Endothelial cell of umbilical vein (primary cell): ENCODE measurements around the gene MPG. TPM values are rescaled to one million over a fixed set of nuclear protein-coding genes. Genes with fewer than 3 reads are reported as not detected.

Experiments
- BruUV-seq: library from RNA; stranded (reverse); fragments of 400-500 nt; replicated peaks from 2 replicates; lab custom pipeline; 2021; lab: Mats Ljungman, UMichigan
- CTCF ChIA-PET: fragments of 300-600, 350-600 bp; sonication (Branson Sonifier 250); formaldehyde crosslinking; loops from one replicate; lab custom pipeline; 2021; ENCODE audit warnings: antibody characterized with exemption, inconsistent platforms; lab: Charles Lee
- POLR2A ChIA-PET: fragments of 300-600, 350-600 bp; sonication (Branson Sonifier 250); formaldehyde crosslinking; loops from one replicate; lab custom pipeline; 2021; ENCODE audit warnings: antibody characterized with exemption, inconsistent platforms; lab: Charles Lee
- DNase-seq: peaks from one replicate; pipeline ENCODE4 v3.0.0-alpha.2; 2011; ENCODE audit warnings: low read depth, low spot score
- FAIRE-seq: peaks from 2 replicates; lab custom pipeline; 2011; peaks lifted over from hg19 to GRCh38; lab: Jason Lieb, UNC
- H2AFZ ChIP-seq: 2 replicates; pipeline ENCODE4 v1.6.0; 2012; ENCODE audit warnings: low read depth, low read length, control low read depth, inconsistent platforms
- H3K27ac ChIP-seq: 2 replicates; pipeline ENCODE4 v1.5.1; 2011; ENCODE audit warnings: low read depth, mild to moderate bottlenecking, control low read depth, low read length, moderate library complexity; ENCODE audit not compliant: insufficient read depth
- H3K27me3 ChIP-seq, 2 experiments: 2 replicates each; pipeline versions ENCODE4 v1.6.0 to v1.6.1; 2011; ENCODE audit warnings: low read length in 2 of 2, mixed read lengths in 1 of 2; ENCODE audit not compliant: control insufficient read depth in 2 of 2, insufficient read depth in 2 of 2
- H3K36me3 ChIP-seq, 2 experiments: 2 replicates in 1 of 2; 3 replicates in 1 of 2; pipeline ENCODE4 v1.5.1; 2011; ENCODE audit warnings: low read length in 2 of 2, mild to moderate bottlenecking in 1 of 2, moderate library complexity in 1 of 2; ENCODE audit not compliant: control insufficient read depth in 2 of 2, insufficient read depth in 2 of 2; ENCODE audit errors: extremely low read depth in 1 of 2
- H3K4me1 ChIP-seq: 3 replicates; pipeline ENCODE4 v1.5.1; 2011; ENCODE audit warnings: mild to moderate bottlenecking, low read length; ENCODE audit not compliant: control insufficient read depth, insufficient read depth; ENCODE audit errors: extremely low read depth
- H3K4me2 ChIP-seq: 2 replicates; pipeline ENCODE4 v1.6.1; 2011; ENCODE audit warnings: low read length, control low read depth, mixed read lengths; ENCODE audit not compliant: insufficient read depth
- H3K4me3 ChIP-seq, 3 experiments: fragments of 200-600 bp in 1 of 3; sonication (generic), shearing (Covaris generic) in 1 of 3; replicated peaks in 1 of 3; 2 replicates each; pipeline ENCODE4 v1.5.1; 2011 to 2016; ENCODE audit warnings: control low read depth in 3 of 3, low read length in 3 of 3, mild to moderate bottlenecking in 2 of 3, inconsistent platforms in 1 of 3, low read depth in 1 of 3, moderate library complexity in 1 of 3; ENCODE audit not compliant: insufficient read depth in 1 of 3
- H3K79me2 ChIP-seq: 2 replicates; pipeline ENCODE4 v1.6.0; 2012; ENCODE audit warnings: low read length, inconsistent platforms; ENCODE audit not compliant: control insufficient read depth, insufficient read depth
- H3K9ac ChIP-seq: replicated peaks from 2 replicates; pipeline ENCODE3; 2011; ENCODE audit warnings: low read length, control low read depth; ENCODE audit not compliant: insufficient read depth; ENCODE audit errors: extremely low read depth
- H3K9me1 ChIP-seq: replicated peaks from 3 replicates; pipeline ENCODE4 v1.6.0; 2011; ENCODE audit warnings: mild to moderate bottlenecking, low read length; ENCODE audit not compliant: control insufficient read depth, insufficient read depth; ENCODE audit errors: extremely low read depth
- H3K9me3 ChIP-seq: replicated peaks from 2 replicates; pipeline ENCODE4 v1.5.1; 2012; ENCODE audit warnings: low read length, inconsistent platforms; ENCODE audit not compliant: control insufficient read depth, insufficient read depth
- H4K20me1 ChIP-seq: replicated peaks from 2 replicates; pipeline ENCODE3; 2011; ENCODE audit warnings: mild to moderate bottlenecking, low read length; ENCODE audit not compliant: control insufficient read depth, insufficient read depth; ENCODE audit errors: extremely low read depth
- CTCF ChIP-seq, 2 donors: IDR thresholded peaks; 1 replicate in 1 of 2; 2 replicates in 1 of 2; pipeline ENCODE4 v1.5.1; 2011; ENCODE audit warnings: low read length in 2 of 2, mild to moderate bottlenecking in 2 of 2, moderate library complexity in 2 of 2, control low read depth in 1 of 2, inconsistent platforms in 1 of 2, low read depth in 1 of 2; ENCODE audit not compliant: insufficient read depth in 1 of 2; ENCODE audit errors: extremely low read depth in 1 of 2
- EZH2 ChIP-seq: IDR thresholded peaks from 2 replicates; pipeline ENCODE4 v1.6.1; 2012; ENCODE audit warnings: borderline replicate concordance, low read depth, mild to moderate bottlenecking, moderate library complexity, low read length, inconsistent platforms; ENCODE audit not compliant: severe bottlenecking
- FOS ChIP-seq: IDR thresholded peaks from 2 replicates; pipeline ENCODE4 v1.6.1; 2011; ENCODE audit warnings: mild to moderate bottlenecking, low read length, moderate library complexity, borderline replicate concordance; ENCODE audit not compliant: insufficient read depth
- GATA2 ChIP-seq: IDR thresholded peaks from 2 replicates; pipeline ENCODE4 v1.7.0; 2011; ENCODE audit warnings: low read depth, mild to moderate bottlenecking, moderate library complexity, mixed read lengths, low read length; ENCODE audit not compliant: insufficient read length, insufficient read depth
- JUN ChIP-seq: IDR thresholded peaks from 2 replicates; pipeline ENCODE4 v1.6.1; 2011; ENCODE audit warnings: borderline replicate concordance, low read depth; ENCODE audit not compliant: insufficient read length, insufficient read depth
- MAX ChIP-seq: IDR thresholded peaks from 2 replicates; pipeline ENCODE4 v1.6.1; 2011; ENCODE audit not compliant: insufficient read depth, insufficient read length
- MYC ChIP-seq: IDR thresholded peaks from one replicate; pipeline ENCODE4 v1.6.1; 2011; ENCODE audit warnings: mild to moderate bottlenecking, low read depth, low read length
- POLR2A ChIP-seq: IDR thresholded peaks from 2 replicates; pipeline ENCODE4 v1.6.1; 2012; ENCODE audit warnings: low read depth, mild to moderate bottlenecking, control low read depth, low read length
- POLR2AphosphoS5 ChIP-seq: IDR thresholded peaks from 2 replicates; pipeline ENCODE4 v1.6.1; 2012; ENCODE audit warnings: low read depth, mild to moderate bottlenecking, control low read depth, low read length, moderate library complexity; ENCODE audit not compliant: insufficient read depth
- dilution Hi-C: fragments of 300-500 bp; cut with MboI; formaldehyde crosslinking; loops from one replicate; pipeline ENCODE4 v1.15.0; 2019; ENCODE audit warnings: low sequenced_read_pairs; ENCODE audit not compliant: extremely low pct_ligation_motif_present
- intact Hi-C: fragments of 100-400 bp; cut with micrococcal nuclease; formaldehyde crosslinking; loops from one replicate; pipeline ENCODE4 v1.10.0; 2022
- polyA plus RNA-seq, 4 experiments: library from polyadenylated mRNA; depleted of rRNA in 3 of 4; stranded (reverse) in 3 of 4; unstranded in 1 of 4; fragments of >200 nt; gene quantifications; 2 replicates each; pipeline versions ENCODE4 v1.2.1 to v1.2.3, GENCODE V29; 2011 to 2012; ENCODE audit warnings: missing spikeins in 1 of 4
- total RNA-seq: library from RNA; stranded (reverse); gene quantifications from 2 replicates; pipeline ENCODE4 v1.2.3, GENCODE V29; 2021

MPG gene
- total and polyA plus RNA-seq, 2 donors (not counting 3 experiments of a cell fraction or from before 2014, with no cell fraction given): 70.5 to 140 TPM

GRCh38 chr16:132120-132519 is 54.1 kb downstream of the MPG start:
- Histone ChIP-seq H3K4me2 (no peak overlapping the region), H2AFZ (no peak overlapping the region), H3K9ac (no peak overlapping the region), H3K27me3 (no peaks in the 10 kb centered on the region), H3K79me2 (peaks cover 15% of the 10 kb centered on the region), H3K36me3 (no peaks in the 10 kb centered on the region), H3K9me3 (no peaks in the 10 kb centered on the region), H4K20me1 (no peaks in the 10 kb centered on the region), H3K4me3 (no peak overlapping the region), H3K27ac (no peak overlapping the region), H3K4me1 (peaks cover under 1% of the 10 kb centered on the region), H3K9me1 (no peaks in the 10 kb centered on the region)
- POLR2A ChIA-PET: no interaction called here
- intact Hi-C loops: no loop called here
- no peak for FAIRE-seq
- no peak for TF ChIP-seq MAX
- TF ChIP-seq CTCF (IDR thresholded peaks at IDR 0.05; ENCODE audit: extremely low read depth in 1 of 2, insufficient read depth in 1 of 2, low read depth in 1 of 2, low read length in 2 of 2): no peak
- no peak for TF ChIP-seq POLR2A
- TF ChIP-seq JUN: no peak
- TF ChIP-seq GATA2: no peak
- dilution Hi-C loops: no loop called here
- CTCF ChIA-PET: no interaction called here
- DNase-seq: no peak
- no TSS peak for BruUV-seq

GRCh38 chr16:133716-134115 is 55.7 kb downstream of the MPG start:
- no peak overlapping the region for H3K9ac ChIP-seq
- H2AFZ ChIP-seq: no peak overlapping the region
- H3K79me2 ChIP-seq: peaks cover 23% of the 10 kb centered on the region
- no peaks in the 10 kb centered on the region for H3K9me1 ChIP-seq
- TF ChIP-seq POLR2AphosphoS5 (no peak), FOS (no peak), JUN (no peak), MYC (no peak), MAX (no peak), POLR2A (no peak), CTCF (IDR thresholded peaks at IDR 0.05; ENCODE audit: extremely low read depth in 1 of 2, insufficient read depth in 1 of 2, low read depth in 1 of 2, low read length in 2 of 2) (no peak), GATA2 (no peak), EZH2 (no peak)
- DNase-seq (no peak), FAIRE-seq (no peak)
- ChIA-PET POLR2A (no interaction called here), CTCF (interaction anchor here (1.3 to 1.6 kb wide), 4 partner anchors 16 to 68 kb away, joined by 3 to 12 read pairs (median 4); no protein-coding TSS in a partner anchor)
- dilution Hi-C loops (no loop called here), intact Hi-C loops (no loop called here)
- H3K9me3 ChIP-seq: no peaks in the 10 kb centered on the region
- no peak overlapping the region for H3K4me3 ChIP-seq
- BruUV-seq: no TSS peak
- H3K36me3 ChIP-seq: no peaks in the 10 kb centered on the region
- H3K27me3 ChIP-seq: no peaks in the 10 kb centered on the region
- no peak overlapping the region for H3K27ac ChIP-seq
- no peak overlapping the region for H3K4me2 ChIP-seq
- H3K4me1 ChIP-seq: peaks cover 3% of the 10 kb centered on the region
- H4K20me1 ChIP-seq: no peaks in the 10 kb centered on the region
